Kidney epithelial cell (primary cell): Measurements from ENCODE around the gene ZBTB45. TPM values are rescaled to one million over a fixed set of nuclear protein-coding genes. Genes with fewer than 3 reads are reported as not detected.

Source experiments
- DNase-seq: peaks from one replicate; pipeline ENCODE4 v3.0.0-alpha.2; 2010; ENCODE audit warnings: low read depth
- H3K27me3 ChIP-seq: 2 replicates; pipeline ENCODE4 v1.6.0; 2011; ENCODE audit warnings: low read length; ENCODE audit not compliant: control insufficient read depth, insufficient read depth
- H3K36me3 ChIP-seq: 2 replicates; pipeline ENCODE4 v1.5.1; 2011; ENCODE audit warnings: low read length; ENCODE audit not compliant: control insufficient read depth, insufficient read depth
- H3K4me3 ChIP-seq: 2 replicates; pipeline ENCODE4 v1.5.1; 2011; ENCODE audit warnings: low read depth, mild to moderate bottlenecking, control low read depth, low read length
- total RNA-seq: library from RNA; depleted of rRNA; stranded (reverse); fragments of >200 nt; gene quantifications from 2 replicates; pipeline ENCODE4 v1.2.3, GENCODE V29; 2015
- TF ChIP-seq, protein P1 (sequence below): IDR thresholded peaks from 2 replicates; pipeline ENCODE4 v1.5.1; 2011; ENCODE audit warnings: mild to moderate bottlenecking, moderate library complexity, low read length, control low read depth, inconsistent platforms; ENCODE audit not compliant: insufficient read depth, poor library complexity, severe bottlenecking

Gene ZBTB45
- total RNA-seq, 1 donor from 2014 or later, result 16.2 TPM

DNA sequence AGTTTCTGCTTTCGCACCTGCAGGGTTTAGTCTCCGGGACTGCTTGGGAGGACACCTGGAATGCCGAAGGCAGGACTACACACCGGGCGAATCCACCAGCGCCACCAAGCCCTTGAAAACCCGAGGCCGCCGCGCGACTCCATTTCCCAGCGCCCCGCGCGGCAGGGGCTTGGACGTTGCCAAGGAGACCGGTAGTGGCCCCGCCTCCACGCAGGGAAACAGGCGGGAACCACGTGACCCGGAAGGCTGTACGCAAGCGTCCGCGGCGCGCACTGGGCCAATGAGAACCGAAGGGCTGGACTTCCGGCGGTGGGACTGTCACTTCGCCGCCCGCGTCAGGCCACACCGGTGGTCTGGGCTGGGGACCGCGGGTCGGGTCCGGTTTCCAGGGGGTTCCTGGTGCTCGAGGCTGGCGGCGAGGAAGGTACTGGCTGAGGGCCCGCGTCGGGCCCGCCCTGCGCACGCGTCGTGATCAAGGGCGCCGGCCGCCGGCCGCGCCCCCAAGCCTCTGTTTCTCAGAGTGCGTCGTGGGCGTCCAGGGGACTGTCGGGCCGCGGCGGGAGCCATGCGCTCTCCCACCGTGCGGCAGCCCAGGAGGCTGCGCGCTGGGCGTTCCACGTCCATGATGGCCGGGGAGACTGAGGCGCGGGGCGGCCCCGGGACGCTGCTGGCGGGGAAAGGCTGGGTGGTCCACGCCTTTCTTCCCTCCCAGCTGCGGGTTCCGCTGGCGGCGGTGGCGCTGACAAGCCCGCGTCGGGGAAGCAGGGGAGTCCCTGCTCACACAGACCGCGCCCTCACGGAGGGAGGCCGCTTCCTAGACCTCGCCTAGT lies 52.6 kb downstream of the ZBTB45 start, which contains the start of gene ZNF324:
ZNF324 (plus strand) TSS at position 321 of the 830 bp plus-strand sequence. CDS start 2,106 bp downstream, outside the sequence.
- Histone ChIP-seq H3K36me3 (no peaks in the 10 kb centered on the region), H3K4me3 (peak within 1 kb of the TSS; percentile 91), H3K27me3 (no peaks in the 10 kb centered on the region)
- DNase-seq, result peak; percentile 81
- TF ChIP-seq, protein P1, sequence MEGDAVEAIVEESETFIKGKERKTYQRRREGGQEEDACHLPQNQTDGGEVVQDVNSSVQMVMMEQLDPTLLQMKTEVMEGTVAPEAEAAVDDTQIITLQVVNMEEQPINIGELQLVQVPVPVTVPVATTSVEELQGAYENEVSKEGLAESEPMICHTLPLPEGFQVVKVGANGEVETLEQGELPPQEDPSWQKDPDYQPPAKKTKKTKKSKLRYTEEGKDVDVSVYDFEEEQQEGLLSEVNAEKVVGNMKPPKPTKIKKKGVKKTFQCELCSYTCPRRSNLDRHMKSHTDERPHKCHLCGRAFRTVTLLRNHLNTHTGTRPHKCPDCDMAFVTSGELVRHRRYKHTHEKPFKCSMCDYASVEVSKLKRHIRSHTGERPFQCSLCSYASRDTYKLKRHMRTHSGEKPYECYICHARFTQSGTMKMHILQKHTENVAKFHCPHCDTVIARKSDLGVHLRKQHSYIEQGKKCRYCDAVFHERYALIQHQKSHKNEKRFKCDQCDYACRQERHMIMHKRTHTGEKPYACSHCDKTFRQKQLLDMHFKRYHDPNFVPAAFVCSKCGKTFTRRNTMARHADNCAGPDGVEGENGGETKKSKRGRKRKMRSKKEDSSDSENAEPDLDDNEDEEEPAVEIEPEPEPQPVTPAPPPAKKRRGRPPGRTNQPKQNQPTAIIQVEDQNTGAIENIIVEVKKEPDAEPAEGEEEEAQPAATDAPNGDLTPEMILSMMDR, result no peak

- TF ChIP-seq, protein P1, result no peak
Observed at GRCh38 chr19:58466089-58466759, 53.4 kb downstream of the ZBTB45 start.

More at GRCh38 chr19:58466089-58466759, 53.4 kb downstream of the ZBTB45 start:
- DNase-seq, result no peak
- Histone ChIP-seq H3K36me3 (no peaks in the 10 kb centered on the region), H3K4me3 (peak overlapping the region; percentile 91), H3K27me3 (no peaks in the 10 kb centered on the region)

Other genes starting within 250 kb of the ZBTB45 start
- 7.1 and 9.4 TPM in 2 replicates for gene ZNF8, start 240.9 kb downstream of the ZBTB45 start, total RNA-seq
- gene ERVK3-1, start 214.4 kb downstream of the ZBTB45 start, total RNA-seq, result 44.9 and 48.3 TPM in 2 replicates
- 2.0 and 4.0 TPM in 2 replicates for gene ZSCAN22, start 192.8 kb downstream of the ZBTB45 start, total RNA-seq
- 6.7 and 8.1 TPM in 2 replicates for gene A1BG, start 166.3 kb downstream of the ZBTB45 start, total RNA-seq
- gene ZNF497, start 157.1 kb downstream of the ZBTB45 start, total RNA-seq, result 0.58 and 3.1 TPM in 2 replicates
- 4.3 and 5.9 TPM in 2 replicates for gene ZNF837, start 138.8 kb downstream of the ZBTB45 start, total RNA-seq
- gene RPS5, start 132.5 kb downstream of the ZBTB45 start, total RNA-seq, result 2,403 and 2,550 TPM in 2 replicates
- not detected in 2 replicates for gene RNF225, start 124.2 kb downstream of the ZBTB45 start, total RNA-seq
- 6.6 and 7.1 TPM in 2 replicates for gene ZNF584, start 111.2 kb downstream of the ZBTB45 start, total RNA-seq
- gene ZNF132, start 79.7 kb downstream of the ZBTB45 start, total RNA-seq, result 4.2 and 4.8 TPM in 2 replicates
- 5.0 and 5.8 TPM in 2 replicates for gene ZNF324B, start 68.2 kb downstream of the ZBTB45 start, total RNA-seq
- 7.2 and 12.3 TPM in 2 replicates for gene ZNF324, start 52.7 kb downstream of the ZBTB45 start, total RNA-seq
- gene ZNF446, start 43.5 kb downstream of the ZBTB45 start, total RNA-seq, result 10.8 and 13.1 TPM in 2 replicates
- gene SLC27A5, start 7.8 kb downstream of the ZBTB45 start, total RNA-seq, result 9.2 and 14.1 TPM in 2 replicates
- gene TRIM28, start 24.3 kb upstream of the ZBTB45 start, total RNA-seq, result 381 and 470 TPM in 2 replicates
- gene CHMP2A, start 35.3 kb upstream of the ZBTB45 start, total RNA-seq, result 139 and 154 TPM in 2 replicates
- 50.3 and 58.2 TPM in 2 replicates for gene UBE2M, start 38.8 kb upstream of the ZBTB45 start, total RNA-seq
- gene MZF1, start 53.5 kb upstream of the ZBTB45 start, total RNA-seq, result 14.6 and 19.3 TPM in 2 replicates